Loucy (cell line): ENCODE results near the gene GRHL1.

Experiments
- H2AFZ ChIP-seq: fragments of 200-600 bp; sonication (generic); 2 replicates; pipeline ENCODE4 v1.6.0; 2016; ENCODE audit warnings: antibody characterized with exemption, mild to moderate bottlenecking, low read length, moderate library complexity
- H3F3A ChIP-seq: fragments of 200-600 bp; 2 replicates; pipeline ENCODE4 v1.6.0; 2016; ENCODE audit warnings: antibody characterized with exemption, low read depth, mild to moderate bottlenecking
- H3K27me3 ChIP-seq: fragments of 200-600 bp; sonication (generic); 2 replicates; pipeline ENCODE4 v1.6.1; 2014; ENCODE audit warnings: low read length, mild to moderate bottlenecking; ENCODE audit not compliant: insufficient read depth, poor library complexity, severe bottlenecking
- H3K36me3 ChIP-seq: fragments of 200-600 bp; sonication (generic); 2 replicates; pipeline ENCODE4 v1.6.1; 2016; ENCODE audit warnings: low read length; ENCODE audit not compliant: insufficient read depth
- H3K4me1 ChIP-seq: fragments of 200-600 bp; sonication (generic); 2 replicates; pipeline ENCODE4 v1.5.1; 2014; ENCODE audit warnings: low read length, mild to moderate bottlenecking; ENCODE audit not compliant: insufficient read depth, poor library complexity, severe bottlenecking
- H3K4me2 ChIP-seq: fragments of 200-600 bp; sonication (generic); 2 replicates; pipeline ENCODE4 v1.6.0; 2014; ENCODE audit warnings: antibody characterized with exemption, low read length, low read depth, mild to moderate bottlenecking; ENCODE audit not compliant: poor library complexity, severe bottlenecking
- H3K4me3 ChIP-seq: fragments of 200-600 bp; sonication (generic); 2 replicates; pipeline ENCODE4 v1.5.1; 2014; ENCODE audit warnings: low read length, mild to moderate bottlenecking, mixed read lengths; ENCODE audit not compliant: poor library complexity, severe bottlenecking
- H3K79me2 ChIP-seq: fragments of 200-600 bp; sonication (generic); 2 replicates; pipeline ENCODE4 v1.6.1; 2014; ENCODE audit warnings: low read length; ENCODE audit not compliant: insufficient read depth
- H3K9ac ChIP-seq: fragments of 200-600 bp; sonication (generic); 2 replicates; pipeline ENCODE4 v1.6.0; 2014; ENCODE audit warnings: mild to moderate bottlenecking, low read depth, low read length, moderate library complexity; ENCODE audit not compliant: poor library complexity, severe bottlenecking
- H3K9me2 ChIP-seq: fragments of 200-600 bp; sonication (generic); replicated peaks from 2 replicates; pipeline ENCODE4 v1.6.1; 2016; ENCODE audit warnings: low read depth, low read length, mixed read lengths
- H3K9me3 ChIP-seq: fragments of 200-600 bp; sonication (generic); 2 replicates; pipeline ENCODE4 v1.6.1; 2014; ENCODE audit warnings: mild to moderate bottlenecking, antibody characterized with exemption, low read length, low read depth; ENCODE audit not compliant: insufficient read depth
- H4K20me1 ChIP-seq: fragments of 200-600 bp; sonication (generic); 2 replicates; pipeline ENCODE4 v1.6.0; 2014; ENCODE audit warnings: antibody characterized with exemption, low read length, mild to moderate bottlenecking; ENCODE audit not compliant: insufficient read depth, poor library complexity, severe bottlenecking
- EZH2phosphoT487 ChIP-seq: fragments of 200-600 bp; IDR thresholded peaks from 2 replicates; pipeline ENCODE4 v1.6.1; 2018; ENCODE audit warnings: antibody characterized with exemption, mild to moderate bottlenecking, moderate library complexity, borderline replicate concordance
- TF ChIP-seq, protein P1 (sequence below): fragments of 200-600 bp; sonication (generic); conservative IDR thresholded peaks from 2 replicates; pipeline ENCODE4 v1.5.1; 2014; ENCODE audit warnings: mild to moderate bottlenecking, antibody characterized with exemption, low read length

Gene GRHL1

DNA sequence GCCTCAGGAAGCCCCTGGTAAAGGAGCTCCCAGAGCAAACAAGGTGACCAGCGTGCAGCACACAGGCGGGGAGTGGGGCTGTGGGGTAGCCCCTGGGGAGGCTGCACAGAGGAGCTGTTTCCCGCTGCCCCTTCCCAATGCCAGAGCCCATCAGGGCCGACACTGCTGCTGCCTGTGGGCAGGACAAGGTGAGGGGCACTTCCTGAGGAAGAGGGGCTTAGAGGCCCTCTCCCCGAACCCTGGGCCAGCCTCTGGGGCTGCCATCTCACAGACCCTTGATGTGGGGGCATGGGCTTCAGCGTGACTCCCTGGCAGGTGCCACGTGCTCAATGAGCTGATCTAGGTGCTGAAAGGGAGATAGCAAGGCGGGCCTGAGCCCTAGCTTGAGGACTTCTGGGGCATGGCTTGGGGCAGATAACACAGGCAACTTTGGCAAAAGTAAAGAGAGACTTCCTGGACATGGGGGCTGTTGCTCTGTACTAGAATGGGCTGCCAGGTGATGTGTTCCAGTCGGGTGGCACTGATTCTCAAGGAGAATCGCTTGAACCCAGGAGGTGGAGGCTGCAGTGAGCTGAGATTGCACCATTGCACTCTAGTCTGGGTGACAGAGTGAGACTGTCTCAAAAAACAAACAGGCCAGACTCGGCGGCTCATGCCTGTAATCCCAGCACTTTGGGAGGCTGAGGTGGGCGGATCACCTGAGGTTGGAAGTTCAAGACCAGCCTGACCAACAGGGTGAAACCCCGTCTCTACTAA lies 81.9 kb downstream of the GRHL1 start:
- Histone ChIP-seq H3K4me2 (no peak overlapping the region), H3K9me2 (no peaks in the 10 kb centered on the region), H3K79me2 (no peaks in the 10 kb centered on the region), H2AFZ (no peak overlapping the region), H3K9ac (no peak overlapping the region), H3K4me3 (no peak overlapping the region), H3K9me3 (no peaks in the 10 kb centered on the region), H4K20me1 (no peaks in the 10 kb centered on the region), H3F3A (no peaks in the 10 kb centered on the region), H3K27me3 (no peaks in the 10 kb centered on the region), H3K36me3 (no peaks in the 10 kb centered on the region), H3K4me1 (peaks cover 4% of the 10 kb centered on the region)
- no peak for TF ChIP-seq EZH2phosphoT487
- TF ChIP-seq, protein P1, sequence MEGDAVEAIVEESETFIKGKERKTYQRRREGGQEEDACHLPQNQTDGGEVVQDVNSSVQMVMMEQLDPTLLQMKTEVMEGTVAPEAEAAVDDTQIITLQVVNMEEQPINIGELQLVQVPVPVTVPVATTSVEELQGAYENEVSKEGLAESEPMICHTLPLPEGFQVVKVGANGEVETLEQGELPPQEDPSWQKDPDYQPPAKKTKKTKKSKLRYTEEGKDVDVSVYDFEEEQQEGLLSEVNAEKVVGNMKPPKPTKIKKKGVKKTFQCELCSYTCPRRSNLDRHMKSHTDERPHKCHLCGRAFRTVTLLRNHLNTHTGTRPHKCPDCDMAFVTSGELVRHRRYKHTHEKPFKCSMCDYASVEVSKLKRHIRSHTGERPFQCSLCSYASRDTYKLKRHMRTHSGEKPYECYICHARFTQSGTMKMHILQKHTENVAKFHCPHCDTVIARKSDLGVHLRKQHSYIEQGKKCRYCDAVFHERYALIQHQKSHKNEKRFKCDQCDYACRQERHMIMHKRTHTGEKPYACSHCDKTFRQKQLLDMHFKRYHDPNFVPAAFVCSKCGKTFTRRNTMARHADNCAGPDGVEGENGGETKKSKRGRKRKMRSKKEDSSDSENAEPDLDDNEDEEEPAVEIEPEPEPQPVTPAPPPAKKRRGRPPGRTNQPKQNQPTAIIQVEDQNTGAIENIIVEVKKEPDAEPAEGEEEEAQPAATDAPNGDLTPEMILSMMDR = no peak

DNA sequence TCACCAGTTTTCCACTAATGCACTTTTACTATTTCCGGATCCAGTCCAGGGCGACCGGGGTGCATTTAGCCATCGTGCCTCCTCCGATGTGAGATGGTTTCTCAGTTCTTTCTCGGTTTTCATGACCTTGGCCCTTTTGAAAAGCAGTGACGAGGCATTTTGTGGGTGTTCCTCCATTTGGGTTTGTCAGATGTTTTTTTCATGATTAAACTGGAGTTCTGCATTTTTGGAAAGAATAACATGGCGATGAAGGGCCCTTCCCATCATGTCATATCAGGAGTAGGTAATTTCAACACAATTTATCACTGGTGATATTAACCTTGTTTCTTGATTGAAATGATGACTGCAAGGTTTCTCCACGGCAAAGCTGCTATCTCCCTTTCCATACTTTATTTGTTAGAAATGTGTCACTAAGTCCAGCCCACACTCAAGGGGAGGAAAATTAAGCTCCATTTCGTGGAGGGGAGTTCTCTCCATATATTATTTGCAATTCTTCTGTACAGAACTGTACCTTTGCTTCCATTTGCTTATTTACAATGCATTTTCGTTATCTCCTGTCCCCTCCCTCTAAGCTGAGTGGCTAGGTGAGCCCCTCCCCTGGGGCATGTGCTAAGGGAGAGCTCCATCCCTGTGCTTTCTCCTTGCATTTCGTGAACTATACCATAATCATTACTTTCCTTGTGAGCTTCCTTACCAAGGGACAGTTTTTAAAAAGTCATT lies 83.0 kb downstream of the GRHL1 start:
- H3K9ac ChIP-seq = no peak overlapping the region

DNA sequence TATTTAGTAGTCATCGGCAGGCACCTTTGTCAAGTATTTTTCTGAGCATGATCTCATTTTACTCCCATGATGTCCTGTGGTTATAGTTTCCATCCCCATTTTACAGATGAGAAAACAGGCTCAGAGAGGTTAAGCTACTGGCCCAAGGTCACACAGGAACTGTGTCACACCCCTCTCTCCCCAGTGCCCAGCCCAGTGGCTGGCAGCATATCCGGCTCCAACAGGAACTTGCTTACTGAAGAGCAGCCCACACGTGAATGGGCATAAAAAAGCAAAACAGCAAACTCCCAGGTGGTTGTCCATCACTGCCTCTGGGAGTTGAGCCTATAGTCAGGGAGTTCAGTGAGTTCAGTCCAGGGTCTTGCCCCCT lies 83.5 kb downstream of the GRHL1 start:
- Histone ChIP-seq H3K36me3 (no peaks in the 10 kb centered on the region), H2AFZ (no peak overlapping the region), H3K4me3 (no peak overlapping the region), H4K20me1 (no peaks in the 10 kb centered on the region), H3K9me2 (no peaks in the 10 kb centered on the region), H3F3A (no peaks in the 10 kb centered on the region), H3K9me3 (no peaks in the 10 kb centered on the region), H3K9ac (no peak overlapping the region), H3K79me2 (no peaks in the 10 kb centered on the region), H3K4me2 (no peak overlapping the region), H3K27me3 (no peaks in the 10 kb centered on the region), H3K4me1 (peaks cover 4% of the 10 kb centered on the region)
- TF ChIP-seq, protein P1 = no peak
- TF ChIP-seq EZH2phosphoT487 = no peak

More for the DNA sequence above, 83.0 kb downstream of the GRHL1 start:
- H3K36me3 ChIP-seq = no peaks in the 10 kb centered on the region
- no peaks in the 10 kb centered on the region for H3F3A ChIP-seq
- TF ChIP-seq, protein P1 = no peak
- no peak for TF ChIP-seq EZH2phosphoT487
- H3K4me2 ChIP-seq = no peak overlapping the region
- no peaks in the 10 kb centered on the region for H3K9me3 ChIP-seq
- no peaks in the 10 kb centered on the region for H3K79me2 ChIP-seq
- peaks cover 4% of the 10 kb centered on the region for H3K4me1 ChIP-seq
- no peak overlapping the region for H3K4me3 ChIP-seq
- no peaks in the 10 kb centered on the region for H3K9me2 ChIP-seq
- no peak overlapping the region for H2AFZ ChIP-seq
- H4K20me1 ChIP-seq = no peaks in the 10 kb centered on the region
- H3K27me3 ChIP-seq = no peaks in the 10 kb centered on the region
